ENCODE data around the gene GYS1. TPM values are rescaled to one million over a fixed set of nuclear protein-coding genes. Genes with fewer than 3 reads are reported as not detected.
A peak's percentile ranks its signal among the peaks of the same experiment; 100 is the strongest.

The GYS1 gene
- total and polyA plus RNA-seq, 4 donors, result 21.5 to 61.9 (median 39.6) TPM

- no peak for ATAC-seq (ENCODE audit: low FRiP score)
- Histone ChIP-seq H3K27me3 (ENCODE audit: control insufficient read depth in 1 of 2, insufficient read depth in 2 of 2, low read length in 1 of 2) (no peaks in the 10 kb centered on the region), H3K27ac (ENCODE audit: low read depth in 1 of 2, low read length in 2 of 2) (no peak overlapping the region), H3K4me3 (ENCODE audit: low read length in 2 of 2) (no peak overlapping the region), H3K36me3 (ENCODE audit: control insufficient read depth in 1 of 2, insufficient read depth in 2 of 2, low read length in 1 of 2) (peaks cover 0 to 2% of the 10 kb centered on the region in 2 donors), H3K4me1 (ENCODE audit: control insufficient read depth in 1 of 2, insufficient read depth in 2 of 2, low read length in 2 of 2) (no peaks in the 10 kb centered on the region), H3K9me3 (ENCODE audit: control insufficient read depth, low read length) (no peaks in the 10 kb centered on the region)
- intact Hi-C loops (cut with DNase I), result no loop called here
- DNase-seq, result no peak
- WGBS, 2 donors, result 88 to 89% methylated on average over 17 of the region's 17 CpGs
Observed at GRCh38 chr19:49011194-49011593, 18.1 kb upstream of the GYS1 start.

- H3K4me1 ChIP-seq (ENCODE audit: control insufficient read depth in 1 of 2, insufficient read depth in 2 of 2, low read length in 2 of 2), result no peaks in the 10 kb centered on the region
- 89% methylated on average over 18 of the region's 18 CpGs for WGBS, 2 donors
- no peak overlapping the region for H3K4me3 ChIP-seq (ENCODE audit: low read length in 2 of 2)
- H3K9me3 ChIP-seq (ENCODE audit: control insufficient read depth, low read length), result no peaks in the 10 kb centered on the region
- peaks cover 0 to 2% of the 10 kb centered on the region in 2 donors for H3K36me3 ChIP-seq (ENCODE audit: control insufficient read depth in 1 of 2, insufficient read depth in 2 of 2, low read length in 1 of 2)
- no peak overlapping the region for H3K27ac ChIP-seq (ENCODE audit: low read depth in 1 of 2, low read length in 2 of 2)
- ATAC-seq (ENCODE audit: low FRiP score) (no peak), DNase-seq (no peak)
- no peaks in the 10 kb centered on the region for H3K27me3 ChIP-seq (ENCODE audit: control insufficient read depth in 1 of 2, insufficient read depth in 2 of 2, low read length in 1 of 2)
- intact Hi-C loops (cut with DNase I), result no loop called here
Observed at GRCh38 chr19:49010453-49010852, 17.3 kb upstream of the GYS1 start.

DNA sequence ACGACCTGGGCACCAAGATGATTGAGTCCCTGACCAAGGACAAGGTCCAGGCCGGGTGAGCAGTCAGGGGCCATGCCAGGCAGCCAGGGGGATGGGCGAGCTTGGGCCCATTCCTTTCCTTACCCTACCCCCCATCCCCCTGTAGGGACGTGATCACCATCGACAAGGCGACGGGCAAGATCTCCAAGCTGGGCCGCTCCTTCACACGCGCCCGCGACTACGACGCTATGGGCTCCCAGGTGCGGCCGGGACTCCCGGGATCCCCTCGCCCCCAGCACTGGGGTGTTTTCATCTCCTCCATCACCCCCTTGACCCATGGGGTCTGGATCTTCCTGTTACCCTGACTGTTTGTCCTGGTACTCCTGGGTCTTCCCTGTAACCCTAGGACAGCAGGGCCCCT lies 16.7 kb upstream of the GYS1 start:
- Histone ChIP-seq H3K27me3 (ENCODE audit: control insufficient read depth in 1 of 2, insufficient read depth in 2 of 2, low read length in 1 of 2) (no peaks in the 10 kb centered on the region), H3K9me3 (ENCODE audit: control insufficient read depth, low read length) (no peaks in the 10 kb centered on the region), H3K27ac (ENCODE audit: low read depth in 1 of 2, low read length in 2 of 2) (no peak overlapping the region), H3K36me3 (ENCODE audit: control insufficient read depth in 1 of 2, insufficient read depth in 2 of 2, low read length in 1 of 2) (peaks cover 4 to 6% of the 10 kb centered on the region in 2 donors), H3K4me3 (ENCODE audit: low read length in 2 of 2) (no peak overlapping the region), H3K4me1 (ENCODE audit: control insufficient read depth in 1 of 2, insufficient read depth in 2 of 2, low read length in 2 of 2) (no peaks in the 10 kb centered on the region)
- WGBS, 2 donors, result 96% methylated on average over 18 of the region's 18 CpGs
- DNase-seq, result no peak
- intact Hi-C loops (cut with DNase I), result no loop called here
- ATAC-seq (ENCODE audit: low FRiP score), result no peak

DNA sequence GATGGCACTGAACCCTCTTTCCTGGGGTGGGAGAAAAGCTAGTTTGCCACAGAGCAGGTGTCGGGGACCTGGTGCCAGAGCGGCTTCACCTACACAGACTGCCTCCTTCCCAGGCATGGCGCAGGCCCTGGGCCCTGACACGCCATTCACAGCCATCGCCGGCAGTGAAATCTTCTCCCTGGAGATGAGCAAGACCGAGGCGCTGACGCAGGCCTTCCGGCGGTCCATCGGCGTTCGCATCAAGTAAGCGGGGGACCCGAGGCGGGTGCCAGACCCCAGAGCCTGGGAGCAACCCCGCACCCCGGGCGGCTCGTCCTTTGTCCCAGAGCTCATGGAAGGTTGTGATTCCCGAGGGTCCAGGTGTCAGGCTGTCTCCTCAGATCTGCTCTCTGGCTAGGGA lies 13.8 kb upstream of the GYS1 start:
- ATAC-seq (ENCODE audit: low FRiP score), result no peak
- 92 to 96% methylated on average over 22 of the region's 22 CpGs for WGBS, 2 donors
- no peak for DNase-seq
- intact Hi-C loops (cut with DNase I), result no loop called here
- Histone ChIP-seq H3K4me1 (ENCODE audit: control insufficient read depth in 1 of 2, insufficient read depth in 2 of 2, low read length in 2 of 2) (no peaks in the 10 kb centered on the region), H3K9me3 (ENCODE audit: control insufficient read depth, low read length) (no peaks in the 10 kb centered on the region), H3K27me3 (ENCODE audit: control insufficient read depth in 1 of 2, insufficient read depth in 2 of 2, low read length in 1 of 2) (no peaks in the 10 kb centered on the region), H3K4me3 (ENCODE audit: low read length in 2 of 2) (no peak overlapping the region), H3K36me3 (ENCODE audit: control insufficient read depth in 1 of 2, insufficient read depth in 2 of 2, low read length in 1 of 2) (peaks cover 4 to 9% of the 10 kb centered on the region in 2 donors), H3K27ac (ENCODE audit: low read depth in 1 of 2, low read length in 2 of 2) (no peak overlapping the region)

GRCh38 chr19:49004964-49005614 lies 12.0 kb upstream of the GYS1 start:
- Histone ChIP-seq H3K4me1 (ENCODE audit: control insufficient read depth in 1 of 2, insufficient read depth in 2 of 2, low read length in 2 of 2) (no peaks in the 10 kb centered on the region), H3K27ac (ENCODE audit: low read depth in 1 of 2, low read length in 2 of 2) (no peak overlapping the region), H3K27me3 (ENCODE audit: control insufficient read depth in 1 of 2, insufficient read depth in 2 of 2, low read length in 1 of 2) (no peaks in the 10 kb centered on the region), H3K9me3 (ENCODE audit: control insufficient read depth, low read length) (no peaks in the 10 kb centered on the region), H3K4me3 (ENCODE audit: low read length in 2 of 2) (no peak overlapping the region), H3K36me3 (ENCODE audit: control insufficient read depth in 1 of 2, insufficient read depth in 2 of 2, low read length in 1 of 2) (peaks cover 4 to 9% of the 10 kb centered on the region in 2 donors)
- ATAC-seq (ENCODE audit: low FRiP score) (no peak), DNase-seq (no peak)
- intact Hi-C loops (cut with DNase I), result no loop called here
- 93 to 94% methylated on average over 7 of the region's 7 CpGs for WGBS, 2 donors

GRCh38 chr19:49004133-49004532 lies 11.0 kb upstream of the GYS1 start:
- no peaks in the 10 kb centered on the region for H3K9me3 ChIP-seq (ENCODE audit: control insufficient read depth, low read length)
- DNase-seq (no peak), ATAC-seq (ENCODE audit: low FRiP score) (no peak)
- intact Hi-C loops (cut with DNase I), result no loop called here
- no peak overlapping the region for H3K4me3 ChIP-seq (ENCODE audit: low read length in 2 of 2)
- no peaks in the 10 kb centered on the region for H3K4me1 ChIP-seq (ENCODE audit: control insufficient read depth in 1 of 2, insufficient read depth in 2 of 2, low read length in 2 of 2)
- WGBS, 2 donors, result 99% methylated on average over 15 of the region's 15 CpGs
- no peaks in the 10 kb centered on the region for H3K27me3 ChIP-seq (ENCODE audit: control insufficient read depth in 1 of 2, insufficient read depth in 2 of 2, low read length in 1 of 2)
- H3K27ac ChIP-seq (ENCODE audit: low read depth in 1 of 2, low read length in 2 of 2), result no peak overlapping the region
- peaks cover 4 to 9% of the 10 kb centered on the region in 2 donors for H3K36me3 ChIP-seq (ENCODE audit: control insufficient read depth in 1 of 2, insufficient read depth in 2 of 2, low read length in 1 of 2)

- DNase-seq (peak; percentile 77 to 83), ATAC-seq (ENCODE audit: low FRiP score) (no peak)
- Histone ChIP-seq H3K4me3 (ENCODE audit: low read length in 2 of 2) (no peak overlapping the region), H3K27ac (ENCODE audit: low read depth in 1 of 2, low read length in 2 of 2) (no peak overlapping the region), H3K27me3 (ENCODE audit: control insufficient read depth in 1 of 2, insufficient read depth in 2 of 2, low read length in 1 of 2) (no peaks in the 10 kb centered on the region), H3K9me3 (ENCODE audit: control insufficient read depth, low read length) (no peaks in the 10 kb centered on the region), H3K4me1 (ENCODE audit: control insufficient read depth in 1 of 2, insufficient read depth in 2 of 2, low read length in 2 of 2) (no peaks in the 10 kb centered on the region), H3K36me3 (ENCODE audit: control insufficient read depth in 1 of 2, insufficient read depth in 2 of 2, low read length in 1 of 2) (peaks cover 0 to 3% of the 10 kb centered on the region in 2 donors)
- intact Hi-C loops (cut with DNase I), result loop anchor here in 1 of 2 donors (10.0 kb wide), 1 partner anchor 145 kb away; no protein-coding TSS in a partner anchor
- WGBS, 2 donors, result 52 to 57% methylated on average over 16 of the region's 16 CpGs
Observed at GRCh38 chr19:48999481-49000325, 6.6 kb upstream of the GYS1 start.

DNA sequence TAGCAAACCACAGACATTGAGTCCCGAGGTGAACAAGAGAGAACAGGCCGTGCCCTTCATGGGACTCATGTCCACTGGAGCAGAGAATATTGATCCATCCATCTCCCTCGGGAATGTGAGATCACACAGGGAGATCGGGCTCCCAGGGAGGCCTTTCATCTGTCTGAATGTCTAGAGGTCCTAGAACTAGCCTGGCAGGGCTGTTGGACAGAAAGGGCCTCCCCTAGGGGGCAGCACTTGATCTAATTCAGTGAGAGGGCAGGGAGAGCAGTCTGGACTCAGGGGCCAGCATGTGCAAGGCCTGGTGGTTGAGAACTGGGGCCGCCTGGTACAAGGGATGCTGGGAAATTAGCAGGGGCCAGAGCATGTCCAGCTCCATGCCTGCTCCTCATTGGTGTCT lies 4.9 kb upstream of the GYS1 start:
- 81 to 86% methylated on average over 5 of the region's 5 CpGs for WGBS, 2 donors
- no peaks in the 10 kb centered on the region for H3K36me3 ChIP-seq (ENCODE audit: control insufficient read depth in 1 of 2, insufficient read depth in 2 of 2, low read length in 1 of 2)
- DNase-seq (no peak), ATAC-seq (ENCODE audit: low FRiP score) (no peak)
- H3K27ac ChIP-seq (ENCODE audit: low read depth in 1 of 2, low read length in 2 of 2), result no peak overlapping the region
- no peaks in the 10 kb centered on the region for H3K9me3 ChIP-seq (ENCODE audit: control insufficient read depth, low read length)
- H3K4me1 ChIP-seq (ENCODE audit: control insufficient read depth in 1 of 2, insufficient read depth in 2 of 2, low read length in 2 of 2), result no peaks in the 10 kb centered on the region
- H3K27me3 ChIP-seq (ENCODE audit: control insufficient read depth in 1 of 2, insufficient read depth in 2 of 2, low read length in 1 of 2), result no peaks in the 10 kb centered on the region
- intact Hi-C loops (cut with DNase I), result loop anchor here in 1 of 2 donors (10.0 kb wide), 1 partner anchor 147 kb away; no protein-coding TSS in a partner anchor
- no peak overlapping the region for H3K4me3 ChIP-seq (ENCODE audit: low read length in 2 of 2)

All from aorta (tissue), 5 donors.